ENCODE measurements around the gene PPP2CA. TPM values are rescaled to one million over a fixed set of nuclear protein-coding genes. Genes with fewer than 3 reads are reported as not detected.

PPP2CA gene
- total and polyA plus RNA-seq, 2 of the 13 experiments (the other 11 are each of a cell fraction or from before 2014, with no cell fraction given), result 82.4 to 171 TPM

GRCh38 chr5:134177369-134178095, 48.3 kb downstream of the PPP2CA start (continued):
- peak; percentile 65; the same call in 1 of the 2 replicates for TF ChIP-seq ZNF556 (CRISPR knock-in tag; IDR thresholded peaks at IDR 0.05; ENCODE audit: borderline replicate concordance)
- TF ChIP-seq POGK (CRISPR knock-in tag; conservative IDR thresholded peaks at IDR 0.05), result 0 out of 2 replicates have a peak, but pooled peaks have one; percentile 55
- TF ChIP-seq ATF3 (CRISPR knock-in tag; IDR thresholded peaks at IDR 0.05), result no peak
- TF ChIP-seq PLSCR1 (CRISPR knock-in tag; IDR thresholded peaks at IDR 0.05; ENCODE audit: borderline replicate concordance), result no peak
- peak; percentile 48; the same call in 1 of the 2 replicates for TF ChIP-seq MYC (CRISPR knock-in tag; IDR thresholded peaks at IDR 0.05; ENCODE audit: borderline replicate concordance)
- TF ChIP-seq NR2F2 (IDR thresholded peaks at IDR 0.05; ENCODE audit: borderline replicate concordance, low read depth), result no peak
- TF ChIP-seq WIZ (CRISPR knock-in tag; IDR thresholded peaks at IDR 0.05), result no peak
- TF ChIP-seq HNRNPLL (IDR thresholded peaks at IDR 0.05; ENCODE audit: low read depth, low read length, poor library complexity, severe bottlenecking), result no peak
- no peak for TF ChIP-seq ZNF891 (CRISPR knock-in tag; IDR thresholded peaks at IDR 0.05)
- TF ChIP-seq ZFP36L1 (CRISPR knock-in tag; IDR thresholded peaks at IDR 0.05), result no peak
- TF ChIP-seq FOXJ3 (CRISPR knock-in tag; IDR thresholded peaks at IDR 0.05; ENCODE audit: borderline replicate concordance), result no peak
- TF ChIP-seq ZNF574 (CRISPR knock-in tag; IDR thresholded peaks at IDR 0.05), result peak; percentile 29; the same call in 1 of the 2 replicates
- TF ChIP-seq TFAP4 (IDR thresholded peaks at IDR 0.05; ENCODE audit: borderline replicate concordance, low read depth), result no peak; the same call in 1 of the 2 replicates
- no peak for TF ChIP-seq ZFP37 (CRISPR knock-in tag; IDR thresholded peaks at IDR 0.05; ENCODE audit: borderline replicate concordance)
- TF ChIP-seq ZNF761 (CRISPR knock-in tag; conservative IDR thresholded peaks at IDR 0.05), result no peak
- 0 out of 2 replicates have a peak, but pooled peaks have one; percentile 18 for TF ChIP-seq HIVEP1 (CRISPR knock-in tag; IDR thresholded peaks at IDR 0.05)
- TF ChIP-seq SAP130 (CRISPR knock-in tag; IDR thresholded peaks at IDR 0.05; ENCODE audit: low read depth), result peak; percentile 48
- peak; percentile 18; the same call in 1 of the 2 replicates for TF ChIP-seq RXRB (CRISPR knock-in tag; IDR thresholded peaks at IDR 0.05; ENCODE audit: borderline replicate concordance)
- no peak for TF ChIP-seq ATF7 (IDR thresholded peaks at IDR 0.05)
- no peak for TF ChIP-seq ATF7 (CRISPR knock-in tag; IDR thresholded peaks at IDR 0.05)
- TF ChIP-seq HDAC6 (IDR thresholded peaks at IDR 0.05; ENCODE audit: low read depth, low read length), result no peak
- TF ChIP-seq ZNF772 (CRISPR knock-in tag; IDR thresholded peaks at IDR 0.05), result 0 out of 2 replicates have a peak, but pooled peaks have one; percentile 51
- no peak for TF ChIP-seq RNF2 (conservative IDR thresholded peaks at IDR 0.05; ENCODE audit: low read depth)

Data from HepG2 (cell line).